ENCODE measurements around the gene PLD6.

The PLD6 gene

GRCh38 chr17:17180741-17181525 is 25.2 kb downstream of the PLD6 start:
- no peak overlapping the region for H2BK5ac ChIP-seq (ENCODE audit: low read depth, low read length, poor library complexity, severe bottlenecking)
- H2AK5ac ChIP-seq (ENCODE audit: low read length, severe bottlenecking) = no peak overlapping the region
- H4K91ac ChIP-seq (ENCODE audit: low read length) = no peak overlapping the region
- over 99% methylated on average over 7 of the region's 13 CpGs for WGBS
- no peak overlapping the region for H3K4ac ChIP-seq (ENCODE audit: low read depth in 1 of 2, low read length in 2 of 2)
- H3K36me3 ChIP-seq (ENCODE audit: control insufficient read depth in 1 of 2, insufficient read depth in 2 of 2, low read depth in 1 of 2, low read length in 2 of 2) = peaks cover 79 to 93% of the 10 kb centered on the region in 2 experiments
- peaks cover 10% of the 10 kb centered on the region for H3K79me1 ChIP-seq (replicated peaks; ENCODE audit: low read length, poor library complexity, severe bottlenecking)
- no peak overlapping the region for H2BK120ac ChIP-seq (ENCODE audit: low read depth, low read length)
- H4K8ac ChIP-seq (ENCODE audit: low read length) = no peak overlapping the region
- no peak overlapping the region for H3K4me3 ChIP-seq (ENCODE audit: insufficient read depth in 1 of 2, low read depth in 1 of 2, low read length in 2 of 2)
- no peak overlapping the region for H3K4me2 ChIP-seq (ENCODE audit: low read length, poor library complexity, severe bottlenecking)
- H3K4me1 ChIP-seq (ENCODE audit: control insufficient read depth, insufficient read depth, low read depth, low read length) = peaks cover 1% of the 10 kb centered on the region
- H2BK15ac ChIP-seq (ENCODE audit: low read depth, poor library complexity, severe bottlenecking) = no peak overlapping the region
- H3K9me3 ChIP-seq (ENCODE audit: control insufficient read depth, low read length) = no peaks in the 10 kb centered on the region
- H3K27me3 ChIP-seq (ENCODE audit: control insufficient read depth in 1 of 2, insufficient read depth in 1 of 2, low read length in 2 of 2) = no peaks in the 10 kb centered on the region
- H2AFZ ChIP-seq (ENCODE audit: low read depth, low read length) = no peak overlapping the region
- H3K23ac ChIP-seq (ENCODE audit: low read length in 2 of 2) = no peak overlapping the region
- no peak overlapping the region for H3K27ac ChIP-seq (ENCODE audit: low read length, poor library complexity, severe bottlenecking)
- no peak overlapping the region for H3K14ac ChIP-seq (ENCODE audit: low read length in 2 of 2)
- H3K9ac ChIP-seq (ENCODE audit: low read length) = no peak overlapping the region
- H3K18ac ChIP-seq (ENCODE audit: low read depth in 1 of 2, low read length in 2 of 2) = no peak overlapping the region
- no peak for DNase-seq
- no peak overlapping the region for H2BK12ac ChIP-seq (ENCODE audit: low read length in 2 of 2)

DNA sequence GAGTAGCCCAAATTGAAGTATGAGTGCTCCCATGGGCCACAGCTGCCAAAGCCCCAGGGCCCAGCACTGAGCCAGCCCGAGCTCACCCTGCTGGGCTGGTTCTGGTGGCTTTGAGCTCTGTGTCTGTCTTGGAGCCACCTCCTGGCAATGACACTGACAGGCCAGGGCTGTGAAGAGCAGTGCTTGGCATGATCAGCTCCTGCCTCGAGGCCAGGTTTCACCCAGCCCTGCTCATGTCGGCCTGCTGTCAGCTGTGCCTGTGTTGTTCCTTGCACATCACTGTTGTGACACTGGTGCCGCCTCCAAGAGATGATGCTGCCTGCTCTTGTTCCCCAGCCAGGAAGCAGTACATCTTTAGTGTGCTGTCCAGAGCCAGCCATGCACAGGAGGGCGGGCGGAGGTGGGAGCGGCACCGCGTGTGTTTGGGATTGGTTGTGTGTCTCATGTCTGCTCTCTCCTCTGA is 26.0 kb downstream of the PLD6 start:
- no peak overlapping the region for H3K4me2 ChIP-seq (ENCODE audit: low read length, poor library complexity, severe bottlenecking)
- no peak overlapping the region for H3K9ac ChIP-seq (ENCODE audit: low read length)
- H2AK5ac ChIP-seq (ENCODE audit: low read length, severe bottlenecking) = no peak overlapping the region
- no peak overlapping the region for H3K4ac ChIP-seq (ENCODE audit: low read depth in 1 of 2, low read length in 2 of 2)
- WGBS = 98% methylated on average over 9 of the region's 9 CpGs
- no peaks in the 10 kb centered on the region for H3K9me3 ChIP-seq (ENCODE audit: control insufficient read depth, low read length)
- no peak overlapping the region for H2BK12ac ChIP-seq (ENCODE audit: low read length in 2 of 2)
- no peak overlapping the region for H3K27ac ChIP-seq (ENCODE audit: low read length, poor library complexity, severe bottlenecking)
- H2AFZ ChIP-seq (ENCODE audit: low read depth, low read length) = no peak overlapping the region
- H3K18ac ChIP-seq (ENCODE audit: low read depth in 1 of 2, low read length in 2 of 2) = no peak overlapping the region
- H3K27me3 ChIP-seq (ENCODE audit: control insufficient read depth in 1 of 2, insufficient read depth in 1 of 2, low read length in 2 of 2) = no peaks in the 10 kb centered on the region
- H3K14ac ChIP-seq (ENCODE audit: low read length in 2 of 2) = no peak overlapping the region
- H3K4me1 ChIP-seq (ENCODE audit: control insufficient read depth, insufficient read depth, low read depth, low read length) = peaks cover 1% of the 10 kb centered on the region
- H3K79me1 ChIP-seq (replicated peaks; ENCODE audit: low read length, poor library complexity, severe bottlenecking) = peaks cover 10% of the 10 kb centered on the region
- DNase-seq = no peak
- H4K8ac ChIP-seq (ENCODE audit: low read length) = no peak overlapping the region
- H3K4me3 ChIP-seq (ENCODE audit: insufficient read depth in 1 of 2, low read depth in 1 of 2, low read length in 2 of 2) = no peak overlapping the region
- H2BK120ac ChIP-seq (ENCODE audit: low read depth, low read length) = no peak overlapping the region
- H2BK15ac ChIP-seq (ENCODE audit: low read depth, poor library complexity, severe bottlenecking) = no peak overlapping the region
- no peak overlapping the region for H3K23ac ChIP-seq (ENCODE audit: low read length in 2 of 2)
- H4K91ac ChIP-seq (ENCODE audit: low read length) = no peak overlapping the region
- H2BK5ac ChIP-seq (ENCODE audit: low read depth, low read length, poor library complexity, severe bottlenecking) = no peak overlapping the region
- H3K36me3 ChIP-seq (ENCODE audit: control insufficient read depth in 1 of 2, insufficient read depth in 2 of 2, low read depth in 1 of 2, low read length in 2 of 2) = peaks cover 86 to 94% of the 10 kb centered on the region in 2 experiments

- H2BK15ac ChIP-seq (ENCODE audit: low read depth, poor library complexity, severe bottlenecking) = no peak overlapping the region
- H3K27me3 ChIP-seq (ENCODE audit: control insufficient read depth in 1 of 2, insufficient read depth in 1 of 2, low read length in 2 of 2) = no peaks in the 10 kb centered on the region
- no peak for DNase-seq
- WGBS = 89% methylated on average over 1 of the region's 2 CpGs
- H3K36me3 ChIP-seq (ENCODE audit: control insufficient read depth in 1 of 2, insufficient read depth in 2 of 2, low read depth in 1 of 2, low read length in 2 of 2) = peaks cover 86 to 93% of the 10 kb centered on the region in 2 experiments
- no peak overlapping the region for H4K91ac ChIP-seq (ENCODE audit: low read length)
- H3K14ac ChIP-seq (ENCODE audit: low read length in 2 of 2) = no peak overlapping the region
- no peak overlapping the region for H2BK120ac ChIP-seq (ENCODE audit: low read depth, low read length)
- H2AFZ ChIP-seq (ENCODE audit: low read depth, low read length) = no peak overlapping the region
- H3K4ac ChIP-seq (ENCODE audit: low read depth in 1 of 2, low read length in 2 of 2) = no peak overlapping the region
- H3K23ac ChIP-seq (ENCODE audit: low read length in 2 of 2) = no peak overlapping the region
- no peak overlapping the region for H3K4me2 ChIP-seq (ENCODE audit: low read length, poor library complexity, severe bottlenecking)
- H3K79me1 ChIP-seq (replicated peaks; ENCODE audit: low read length, poor library complexity, severe bottlenecking) = peaks cover 8% of the 10 kb centered on the region
- H3K18ac ChIP-seq (ENCODE audit: low read depth in 1 of 2, low read length in 2 of 2) = no peak overlapping the region
- peaks cover 1% of the 10 kb centered on the region for H3K4me1 ChIP-seq (ENCODE audit: control insufficient read depth, insufficient read depth, low read depth, low read length)
- H2AK5ac ChIP-seq (ENCODE audit: low read length, severe bottlenecking) = no peak overlapping the region
- H4K8ac ChIP-seq (ENCODE audit: low read length) = no peak overlapping the region
- no peak overlapping the region for H2BK12ac ChIP-seq (ENCODE audit: low read length in 2 of 2)
- no peak overlapping the region for H3K27ac ChIP-seq (ENCODE audit: low read length, poor library complexity, severe bottlenecking)
- no peak overlapping the region for H3K4me3 ChIP-seq (ENCODE audit: insufficient read depth in 1 of 2, low read depth in 1 of 2, low read length in 2 of 2)
- no peak overlapping the region for H3K9ac ChIP-seq (ENCODE audit: low read length)
- H2BK5ac ChIP-seq (ENCODE audit: low read depth, low read length, poor library complexity, severe bottlenecking) = no peak overlapping the region
- H3K9me3 ChIP-seq (ENCODE audit: control insufficient read depth, low read length) = no peaks in the 10 kb centered on the region
Observed at GRCh38 chr17:17179371-17179827, 26.7 kb downstream of the PLD6 start.

- Histone ChIP-seq H2BK15ac (ENCODE audit: low read depth, poor library complexity, severe bottlenecking) (no peak overlapping the region), H3K4me3 (ENCODE audit: insufficient read depth in 1 of 2, low read depth in 1 of 2, low read length in 2 of 2) (no peak overlapping the region), H3K36me3 (ENCODE audit: control insufficient read depth in 1 of 2, insufficient read depth in 2 of 2, low read depth in 1 of 2, low read length in 2 of 2) (peaks cover 89 to 96% of the 10 kb centered on the region in 2 experiments), H3K14ac (ENCODE audit: low read length in 2 of 2) (no peak overlapping the region), H3K4me1 (ENCODE audit: control insufficient read depth, insufficient read depth, low read depth, low read length) (peaks cover 1% of the 10 kb centered on the region), H4K8ac (ENCODE audit: low read length) (no peak overlapping the region), H3K4ac (ENCODE audit: low read depth in 1 of 2, low read length in 2 of 2) (no peak overlapping the region), H3K18ac (ENCODE audit: low read depth in 1 of 2, low read length in 2 of 2) (no peak overlapping the region), H3K9me3 (ENCODE audit: control insufficient read depth, low read length) (no peaks in the 10 kb centered on the region), H3K9ac (ENCODE audit: low read length) (no peak overlapping the region), H3K27ac (ENCODE audit: low read length, poor library complexity, severe bottlenecking) (no peak overlapping the region), H2BK5ac (ENCODE audit: low read depth, low read length, poor library complexity, severe bottlenecking) (no peak overlapping the region), H3K23ac (ENCODE audit: low read length in 2 of 2) (no peak overlapping the region), H4K91ac (ENCODE audit: low read length) (no peak overlapping the region), H2BK12ac (ENCODE audit: low read length in 2 of 2) (no peak overlapping the region), H2BK120ac (ENCODE audit: low read depth, low read length) (no peak overlapping the region), H2AFZ (ENCODE audit: low read depth, low read length) (no peak overlapping the region), H3K79me1 (replicated peaks; ENCODE audit: low read length, poor library complexity, severe bottlenecking) (peaks cover 5% of the 10 kb centered on the region), H2AK5ac (ENCODE audit: low read length, severe bottlenecking) (no peak overlapping the region), H3K4me2 (ENCODE audit: low read length, poor library complexity, severe bottlenecking) (no peak overlapping the region), H3K27me3 (ENCODE audit: control insufficient read depth in 1 of 2, insufficient read depth in 1 of 2, low read length in 2 of 2) (no peaks in the 10 kb centered on the region)
- no peak for DNase-seq
- 97% methylated on average over 12 of the region's 12 CpGs for WGBS
Observed at GRCh38 chr17:17177176-17177575, 29.0 kb downstream of the PLD6 start.

Data from mesenchymal stem cell (in vitro differentiated cells and primary cell).